B cell (primary cell): ENCODE results near the gene GSE1.

ENCODE experiments used
- EZH2 ChIP-seq: IDR thresholded peaks from 2 replicates; pipeline ENCODE4 v1.6.1; 2012; ENCODE audit warnings: borderline replicate concordance, low read depth, mild to moderate bottlenecking, moderate library complexity, low read length; ENCODE audit not compliant: insufficient read depth, poor library complexity, severe bottlenecking
- TF ChIP-seq, protein P1 (sequence below): fragments of 200-600 bp; IDR thresholded peaks from one replicate; pipeline ENCODE4 v1.8.0; 2022; ENCODE audit warnings: antibody characterized with exemption, mild to moderate bottlenecking

- TF ChIP-seq, protein P1, sequence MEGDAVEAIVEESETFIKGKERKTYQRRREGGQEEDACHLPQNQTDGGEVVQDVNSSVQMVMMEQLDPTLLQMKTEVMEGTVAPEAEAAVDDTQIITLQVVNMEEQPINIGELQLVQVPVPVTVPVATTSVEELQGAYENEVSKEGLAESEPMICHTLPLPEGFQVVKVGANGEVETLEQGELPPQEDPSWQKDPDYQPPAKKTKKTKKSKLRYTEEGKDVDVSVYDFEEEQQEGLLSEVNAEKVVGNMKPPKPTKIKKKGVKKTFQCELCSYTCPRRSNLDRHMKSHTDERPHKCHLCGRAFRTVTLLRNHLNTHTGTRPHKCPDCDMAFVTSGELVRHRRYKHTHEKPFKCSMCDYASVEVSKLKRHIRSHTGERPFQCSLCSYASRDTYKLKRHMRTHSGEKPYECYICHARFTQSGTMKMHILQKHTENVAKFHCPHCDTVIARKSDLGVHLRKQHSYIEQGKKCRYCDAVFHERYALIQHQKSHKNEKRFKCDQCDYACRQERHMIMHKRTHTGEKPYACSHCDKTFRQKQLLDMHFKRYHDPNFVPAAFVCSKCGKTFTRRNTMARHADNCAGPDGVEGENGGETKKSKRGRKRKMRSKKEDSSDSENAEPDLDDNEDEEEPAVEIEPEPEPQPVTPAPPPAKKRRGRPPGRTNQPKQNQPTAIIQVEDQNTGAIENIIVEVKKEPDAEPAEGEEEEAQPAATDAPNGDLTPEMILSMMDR: no peak
- no peak for TF ChIP-seq EZH2
Measured at GRCh38 chr16:85640254-85640558, 27.1 kb downstream of the GSE1 start.
